ENCODE measurements around the gene KCNH6. TPM values are rescaled to one million over a fixed set of nuclear protein-coding genes. Genes with fewer than 3 reads are reported as not detected.

KCNH6 gene
- total RNA-seq, 3 donors from 2014 or later (not counting 1 experiment from before 2014, with no cell fraction given): not detected

DNA sequence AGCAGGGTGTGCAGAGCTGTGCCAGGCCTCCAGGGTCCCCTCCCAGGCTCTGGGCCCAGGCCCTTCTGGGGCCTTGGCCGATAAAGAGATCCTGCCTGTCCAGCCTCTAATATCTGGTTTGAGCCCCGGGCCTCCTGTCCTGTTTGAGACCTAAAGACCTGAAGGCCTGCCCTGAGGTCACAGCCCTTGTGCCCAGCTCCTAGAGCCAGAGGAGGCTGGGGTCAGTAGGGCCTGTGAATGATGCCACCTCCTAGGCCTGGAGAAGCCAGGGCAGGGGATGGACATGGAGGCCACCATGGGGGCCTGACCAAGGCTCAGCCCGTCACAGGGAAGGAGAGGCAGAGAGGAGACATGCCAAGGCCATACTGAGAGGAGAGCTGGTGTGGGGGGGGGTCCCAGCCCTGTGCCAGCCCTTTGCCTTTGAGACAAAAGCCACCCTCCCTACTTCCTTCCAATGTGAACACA, 7.4 kb downstream of the KCNH6 start:
- Mint-ChIP-seq H3K27me3 (ENCODE audit: low read depth in 2 of 2) (peaks cover 7 to 10% of the 10 kb centered on the region in 2 donors), H3K9me3 (no peaks in the 10 kb centered on the region), H3K4me3 (no peak overlapping the region), H3K36me3 (no peaks in the 10 kb centered on the region), H3K4me1 (no peaks in the 10 kb centered on the region), H3K27ac (no peak overlapping the region)
- intact Hi-C loops (cut with micrococcal nuclease): no loop called here
- Histone ChIP-seq H3K4me1 (ENCODE audit: control insufficient read depth, insufficient read depth, low read length) (no peaks in the 10 kb centered on the region), H3K9me3 (ENCODE audit: control insufficient read depth, insufficient read depth, low read length) (no peaks in the 10 kb centered on the region), H3K27ac (ENCODE audit: low read length) (no peak overlapping the region), H3K27me3 (ENCODE audit: control insufficient read depth, insufficient read depth, low read length) (no peaks in the 10 kb centered on the region), H3K36me3 (ENCODE audit: control insufficient read depth, insufficient read depth, low read length) (no peaks in the 10 kb centered on the region), H3K4me3 (ENCODE audit: low read length) (no peak overlapping the region)
- TF ChIP-seq CTCF (IDR thresholded peaks at IDR 0.05): no peak
- DNase-seq (no peak), ATAC-seq (no peak)
- 78% methylated on average over 3 of the region's 3 CpGs for WGBS (ENCODE audit: insufficient coverage)

GRCh38 chr17:63531022-63531965, 8.1 kb downstream of the KCNH6 start:
- H3K27me3 Mint-ChIP-seq (ENCODE audit: low read depth in 2 of 2): peaks cover 9 to 10% of the 10 kb centered on the region in 2 donors
- intact Hi-C loops (cut with micrococcal nuclease): no loop called here
- no peak overlapping the region for H3K27ac Mint-ChIP-seq
- no peaks in the 10 kb centered on the region for H3K4me1 Mint-ChIP-seq
- no peak for TF ChIP-seq CTCF (IDR thresholded peaks at IDR 0.05)
- no peak for ATAC-seq
- WGBS (ENCODE audit: insufficient coverage): 91% methylated on average over 10 of the region's 10 CpGs
- H3K4me3 Mint-ChIP-seq: no peak overlapping the region
- H3K36me3 ChIP-seq (ENCODE audit: control insufficient read depth, insufficient read depth, low read length): no peaks in the 10 kb centered on the region
- no peak for DNase-seq
- H3K9me3 ChIP-seq (ENCODE audit: control insufficient read depth, insufficient read depth, low read length): no peaks in the 10 kb centered on the region
- no peaks in the 10 kb centered on the region for H3K27me3 ChIP-seq (ENCODE audit: control insufficient read depth, insufficient read depth, low read length)
- H3K9me3 Mint-ChIP-seq: no peaks in the 10 kb centered on the region
- no peak overlapping the region for H3K4me3 ChIP-seq (ENCODE audit: low read length)
- no peaks in the 10 kb centered on the region for H3K4me1 ChIP-seq (ENCODE audit: control insufficient read depth, insufficient read depth, low read length)
- no peaks in the 10 kb centered on the region for H3K36me3 Mint-ChIP-seq
- H3K27ac ChIP-seq (ENCODE audit: low read length): no peak overlapping the region

DNA sequence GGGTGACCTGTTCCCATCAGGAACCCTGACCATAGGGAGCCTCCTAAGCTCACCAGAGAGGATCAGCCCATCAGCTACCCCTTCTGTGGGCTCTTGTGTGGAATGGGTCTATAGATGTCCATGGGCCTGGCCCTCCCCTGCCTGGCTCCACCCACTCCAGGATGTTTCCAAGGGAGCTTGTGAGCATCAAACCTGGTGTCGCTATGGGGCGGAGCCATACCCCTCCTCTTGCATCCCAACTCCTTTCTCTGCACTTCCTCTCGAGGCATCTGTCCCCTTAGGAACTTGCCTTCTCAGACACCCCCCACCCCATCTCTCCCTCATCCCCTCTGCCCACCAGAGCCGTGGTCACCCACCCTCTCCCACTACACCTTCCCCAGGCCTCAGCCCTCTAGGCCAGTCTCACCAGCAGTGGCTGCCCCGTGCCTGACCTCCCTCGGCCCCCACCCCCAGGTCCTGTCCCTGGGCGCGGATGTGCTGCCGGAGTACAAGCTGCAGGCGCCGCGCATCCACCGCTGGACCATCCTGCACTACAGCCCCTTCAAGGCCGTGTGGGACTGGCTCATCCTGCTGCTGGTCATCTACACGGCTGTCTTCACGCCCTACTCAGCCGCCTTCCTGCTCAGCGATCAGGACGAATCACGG, 10.4 kb downstream of the KCNH6 start:
- H3K9me3 ChIP-seq (ENCODE audit: control insufficient read depth, insufficient read depth, low read length): no peaks in the 10 kb centered on the region
- Mint-ChIP-seq H3K36me3 (no peaks in the 10 kb centered on the region), H3K27ac (no peak overlapping the region), H3K27me3 (ENCODE audit: low read depth in 2 of 2) (peaks cover 8 to 11% of the 10 kb centered on the region in 2 donors), H3K4me1 (no peaks in the 10 kb centered on the region), H3K4me3 (no peak overlapping the region), H3K9me3 (no peaks in the 10 kb centered on the region)
- no peak for TF ChIP-seq CTCF (IDR thresholded peaks at IDR 0.05)
- intact Hi-C loops (cut with micrococcal nuclease): no loop called here
- H3K27ac ChIP-seq (ENCODE audit: low read length): no peak overlapping the region
- no peaks in the 10 kb centered on the region for H3K36me3 ChIP-seq (ENCODE audit: control insufficient read depth, insufficient read depth, low read length)
- no peak for DNase-seq
- 90% methylated on average over 20 of the region's 20 CpGs for WGBS (ENCODE audit: insufficient coverage)
- ATAC-seq: no peak
- H3K4me3 ChIP-seq (ENCODE audit: low read length): no peak overlapping the region
- no peaks in the 10 kb centered on the region for H3K4me1 ChIP-seq (ENCODE audit: control insufficient read depth, insufficient read depth, low read length)
- H3K27me3 ChIP-seq (ENCODE audit: control insufficient read depth, insufficient read depth, low read length): peaks cover 2% of the 10 kb centered on the region
